Activated effector memory CD4-positive, alpha-beta T cell treated with anti-CD3 and anti-CD28 coated beads, Interleukin-2, amount 50 U/mL, for 16 hours (primary cell): ENCODE measurements around the gene SLC22A13.
"Not testable (repeated sequence)": the region's sequence is repeated elsewhere in the genome, so short reads cannot be mapped to it uniquely, and the experiment has no call there.

Experiments used
- DNase-seq: peaks from one replicate; pipeline ENCODE4 v3.0.0-alpha.2; 2020

Gene SLC22A13

GRCh38 chr3:38306941-38307340, 41.3 kb downstream of the SLC22A13 start:
- no peak for DNase-seq

GRCh38 chr3:38307599-38307998, 42.0 kb downstream of the SLC22A13 start:
- DNase-seq: no peak

- no peak for DNase-seq
Measured at GRCh38 chr3:38308456-38308855, 42.8 kb downstream of the SLC22A13 start.

DNA sequence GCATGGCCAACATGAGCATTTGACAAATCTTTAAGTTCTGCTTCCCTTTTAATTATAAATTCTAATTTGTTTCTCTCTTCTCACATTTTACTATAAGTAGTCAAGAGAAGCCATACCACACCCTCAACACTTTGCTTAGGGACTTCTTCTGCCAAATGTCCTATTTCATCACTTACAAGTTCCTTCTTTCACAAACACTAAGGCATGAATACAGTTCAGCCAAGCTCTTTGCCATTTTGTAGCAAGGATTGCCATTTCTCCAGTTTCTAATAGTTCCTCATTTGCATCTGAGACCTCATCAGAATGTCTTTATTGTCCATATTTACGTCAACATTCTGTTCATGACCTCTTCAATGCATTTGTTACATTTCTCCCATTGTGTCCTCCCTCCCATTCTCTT, 45.9 kb downstream of the SLC22A13 start:
- DNase-seq: no peak

- DNase-seq: no peak
Measured at GRCh38 chr3:38311941-38312340, 46.3 kb downstream of the SLC22A13 start.

DNA sequence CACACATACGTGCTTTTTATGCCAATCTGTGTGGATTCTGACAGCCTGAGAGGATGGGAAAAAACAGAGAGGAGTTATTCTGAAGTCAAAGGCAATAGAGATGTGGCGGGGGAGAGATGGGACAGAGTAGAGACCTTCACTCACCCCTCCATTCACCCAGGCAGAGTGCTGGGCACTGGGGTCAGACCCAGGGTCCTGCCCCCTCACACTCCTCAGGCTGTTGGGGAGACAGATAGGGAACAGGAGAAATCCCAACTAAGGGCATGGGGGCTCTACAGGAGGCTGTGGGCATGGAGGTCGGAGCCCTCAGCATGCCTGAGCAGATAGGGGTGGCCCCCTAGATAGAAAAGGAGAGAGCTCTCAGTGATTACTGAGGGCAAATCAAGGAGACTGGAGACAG, 46.7 kb downstream of the SLC22A13 start:
- DNase-seq: no peak

GRCh38 chr3:38313263-38313662, 47.7 kb downstream of the SLC22A13 start:
- no peak for DNase-seq

DNA sequence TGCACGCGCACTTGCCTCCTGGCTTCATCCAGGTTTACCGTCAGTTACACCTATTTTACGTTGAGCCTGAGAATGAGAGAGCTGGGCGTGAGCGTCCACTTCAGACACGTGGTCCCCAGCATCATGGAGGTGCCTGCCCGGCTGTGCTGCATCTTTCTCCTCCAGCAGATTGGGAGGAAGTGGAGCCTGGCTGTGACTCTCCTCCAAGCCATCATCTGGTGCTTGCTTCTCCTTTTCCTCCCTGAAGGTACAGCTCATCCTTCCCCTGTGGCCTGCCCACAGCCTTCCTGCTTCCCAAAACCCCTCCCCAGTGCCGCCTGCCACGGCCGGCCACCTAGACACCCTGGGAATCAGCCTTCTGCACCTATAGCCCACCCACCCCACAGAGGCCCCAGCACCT, 48.1 kb downstream of the SLC22A13 start:
- no peak for DNase-seq

GRCh38 chr3:38314112-38314763, 48.6 kb downstream of the SLC22A13 start:
- DNase-seq: no peak

DNA sequence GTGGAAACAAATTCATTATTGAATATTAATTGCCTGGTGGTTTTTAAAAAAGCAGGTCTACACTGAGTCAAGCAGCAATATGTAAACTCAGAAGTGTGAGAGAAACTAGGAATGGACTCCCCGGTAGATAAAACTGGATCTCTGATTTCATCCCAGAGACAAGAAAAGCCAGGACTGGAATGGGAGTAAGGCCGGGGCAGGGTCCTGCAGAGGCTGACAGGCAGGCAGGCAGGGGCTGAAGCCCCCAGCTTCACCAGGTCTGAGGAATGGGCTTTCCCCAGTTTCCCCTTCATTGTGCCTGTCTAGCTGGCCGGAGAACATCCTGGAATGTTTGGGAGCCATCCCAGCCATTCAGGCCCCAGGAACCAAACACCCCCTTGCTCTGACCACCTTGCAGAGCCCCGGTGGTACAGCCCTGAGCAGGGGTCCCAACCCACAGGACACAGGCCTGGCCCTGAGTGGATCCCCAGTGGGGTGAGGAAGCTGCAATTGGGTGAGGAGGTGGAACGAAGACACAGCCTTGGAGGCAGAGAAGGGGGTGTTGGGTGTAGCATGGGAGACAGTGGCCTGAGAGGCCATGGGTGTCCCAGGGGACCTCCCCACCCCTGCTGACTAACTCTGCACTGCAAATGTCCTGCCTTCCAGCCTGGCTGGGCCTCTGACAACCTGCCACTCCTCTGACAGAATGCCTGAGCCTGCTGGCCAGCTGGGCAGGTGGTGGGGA, 49.3 kb downstream of the SLC22A13 start:
- no peak for DNase-seq

DNA sequence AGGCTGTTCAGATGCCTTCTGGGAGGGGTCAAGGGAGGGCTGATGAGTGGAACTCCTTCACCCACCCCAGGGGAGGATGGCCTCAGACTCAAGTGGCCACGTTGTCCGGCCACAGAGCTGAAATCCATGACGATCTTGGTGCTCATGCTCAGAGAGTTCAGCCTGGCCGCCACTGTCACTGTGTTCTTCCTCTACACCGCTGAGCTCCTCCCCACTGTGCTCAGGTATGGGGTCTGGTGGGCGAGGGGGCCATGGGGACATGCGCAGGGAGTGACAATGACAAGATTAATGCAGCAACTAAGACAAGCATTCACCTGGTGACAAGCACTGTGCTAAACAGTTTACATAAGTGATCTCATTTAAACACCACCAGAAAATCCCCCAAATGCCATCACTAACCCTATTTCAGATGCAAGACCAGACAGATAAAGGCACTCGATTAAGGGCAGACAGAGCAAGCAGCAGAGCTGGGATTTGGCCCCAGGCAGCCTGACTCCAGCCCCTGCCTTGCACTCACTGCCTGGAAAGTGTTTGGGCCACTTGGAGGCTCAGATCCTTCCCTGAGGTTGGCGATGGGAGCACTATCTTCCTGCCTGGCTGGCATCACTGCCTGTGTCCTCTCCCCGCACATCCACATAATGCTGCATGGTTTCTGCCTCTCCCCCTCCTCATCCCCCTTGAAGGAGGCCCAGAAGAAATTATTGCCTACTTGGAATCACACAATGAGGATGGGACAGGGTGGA, 50.0 kb downstream of the SLC22A13 start:
- no peak for DNase-seq

DNA sequence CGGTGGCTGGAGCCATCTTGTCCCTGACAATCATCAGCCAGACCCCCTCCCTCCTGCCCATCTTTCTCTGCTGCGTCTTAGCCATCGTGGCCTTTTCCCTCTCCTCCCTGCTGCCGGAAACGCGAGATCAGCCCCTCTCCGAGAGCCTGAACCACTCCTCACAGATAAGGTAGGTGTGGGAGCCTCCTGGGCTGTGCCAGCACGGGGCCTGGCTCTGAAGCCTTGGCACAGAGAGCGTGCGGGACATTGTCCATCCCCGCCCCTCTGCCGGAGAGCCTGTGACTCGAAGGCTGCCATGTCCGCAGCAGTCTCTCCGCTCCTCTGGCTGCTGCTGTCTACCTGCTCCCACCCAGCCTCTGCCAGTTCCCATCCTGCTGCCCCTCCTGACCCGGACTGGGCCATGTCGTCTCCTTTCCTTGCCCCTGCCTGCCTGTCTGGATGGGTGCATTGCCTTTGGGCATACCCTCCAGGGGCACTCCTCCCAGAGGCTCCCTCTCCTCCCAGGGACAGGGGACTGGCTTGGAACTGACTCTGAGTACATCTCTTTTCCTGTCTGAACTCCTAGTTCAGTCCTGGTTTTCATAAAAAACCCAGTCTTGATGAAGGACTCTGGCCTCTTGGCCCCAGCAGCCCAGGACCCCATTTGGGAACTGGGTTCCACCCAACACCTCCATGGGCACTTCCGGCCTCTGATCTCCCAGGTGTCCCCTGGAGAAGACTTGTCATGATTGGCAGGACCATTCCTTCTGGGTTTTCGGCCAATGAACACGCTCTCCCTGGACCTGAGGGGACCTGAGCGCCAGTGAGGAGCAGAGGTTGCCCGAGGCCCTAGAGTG, 51.0 kb downstream of the SLC22A13 start:
- no peak for DNase-seq

DNA sequence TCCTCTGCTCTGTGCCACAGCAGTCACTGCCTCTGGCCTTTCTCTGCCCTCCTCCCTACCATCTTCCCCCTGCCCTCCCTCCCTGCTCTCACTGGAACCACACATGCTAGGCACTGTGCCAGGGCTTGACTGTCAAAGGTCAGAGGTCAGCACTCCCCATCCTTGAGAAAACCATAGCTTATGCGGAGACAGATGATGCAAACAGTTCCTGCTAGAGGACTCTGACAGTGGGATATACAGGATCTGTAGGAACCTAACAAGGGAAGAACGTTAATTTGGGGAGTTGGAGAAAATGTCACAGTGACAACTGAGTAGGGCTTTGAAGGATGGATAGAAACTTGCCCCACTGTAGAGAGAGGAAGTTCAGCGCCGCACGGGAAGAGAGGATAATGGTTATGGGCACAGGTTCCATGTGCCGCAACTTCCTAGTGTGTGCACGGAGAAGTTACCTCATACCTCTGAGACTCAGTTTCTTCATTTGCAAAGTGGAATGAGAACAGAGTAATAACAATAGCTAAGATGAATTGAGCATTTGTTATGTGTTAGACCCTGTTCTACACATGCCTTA, 51.7 kb downstream of the SLC22A13 start:
- no peak for DNase-seq

- DNase-seq: no peak
Measured at GRCh38 chr3:38318766-38319671, 53.4 kb downstream of the SLC22A13 start.

DNA sequence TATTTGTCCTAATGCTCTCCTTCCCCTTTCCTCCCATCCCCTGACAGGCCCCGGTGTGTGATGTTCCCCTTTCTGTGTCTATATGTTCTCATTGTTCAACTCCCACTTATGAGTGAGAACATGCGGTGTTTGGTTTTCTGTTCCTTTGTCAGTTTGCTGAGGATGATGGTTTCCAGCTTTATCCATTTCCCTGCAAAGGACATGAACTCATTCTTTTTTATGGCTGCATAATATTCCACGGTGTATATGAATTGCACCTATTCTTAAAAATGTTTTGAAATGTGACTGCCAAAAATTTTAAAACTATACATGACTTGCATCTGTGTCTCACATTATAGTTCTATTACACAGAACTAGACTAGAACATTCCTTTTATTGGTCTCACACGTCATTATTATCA, 55.0 kb downstream of the SLC22A13 start:
- DNase-seq: not testable (repeated sequence)

- DNase-seq: no peak
Measured at GRCh38 chr3:38323060-38323459, 57.4 kb downstream of the SLC22A13 start.

- no peak for DNase-seq
Measured at GRCh38 chr3:38325256-38325655, 59.6 kb downstream of the SLC22A13 start.

DNA sequence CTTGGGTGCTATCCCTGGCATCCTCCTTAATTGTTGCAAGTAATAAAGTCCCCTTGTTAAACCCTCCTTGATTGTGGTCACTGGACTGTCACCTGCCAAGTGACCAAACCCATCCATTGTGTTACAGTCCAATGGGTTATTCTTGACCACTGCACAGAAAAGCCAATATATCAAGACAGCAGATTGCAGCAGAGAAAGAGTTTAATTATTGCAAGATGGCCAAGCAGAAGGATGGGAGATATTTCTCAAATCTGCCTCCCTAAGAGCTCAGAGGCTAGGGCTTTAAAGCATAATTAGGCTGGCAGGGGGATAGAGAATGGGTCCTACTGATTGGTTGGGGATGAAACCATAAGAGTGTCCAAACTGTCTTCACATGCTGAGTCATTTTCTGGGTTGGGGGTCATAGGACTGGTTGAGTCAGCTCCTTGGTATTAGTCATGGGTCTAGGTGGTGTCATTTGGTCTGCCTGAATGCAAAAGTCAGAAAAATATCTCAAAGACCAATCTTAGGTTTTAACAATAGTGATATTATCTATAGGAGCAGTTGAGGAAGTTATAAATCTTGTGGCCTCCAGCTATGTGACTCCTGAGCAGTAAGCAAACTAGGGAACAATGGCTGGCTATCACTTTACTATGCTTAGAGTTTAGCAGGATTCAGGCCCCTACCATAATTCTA, 61.9 kb downstream of the SLC22A13 start:
- DNase-seq: no peak
